HCT116 (cell line): ENCODE results near the gene GOLGA1. TPM values are rescaled to one million over a fixed set of nuclear protein-coding genes. Genes with fewer than 3 reads are reported as not detected.

Experiments used
- ATAC-seq: fragments of 200-7000 bp; cut with Tn5 transposase; 2 replicates; pipeline ENCODE4 v1.9.1; 2020; ENCODE audit warnings: mild to moderate bottlenecking, moderate library complexity
- BruUV-seq: library from RNA; stranded (reverse); fragments of 400-500 nt; replicated peaks from 2 replicates; lab custom pipeline; 2021; lab: Mats Ljungman, UMichigan
- CTCF ChIA-PET: fragments of 300-600 bp; sonication (Branson Sonifier 250); formaldehyde crosslinking; loops from one replicate; lab custom pipeline; 2021; ENCODE audit warnings: antibody characterized with exemption; lab: Charles Lee
- POLR2A ChIA-PET: fragments of 300-600, 350-600 bp; sonication (Branson Sonifier 250); formaldehyde crosslinking; loops from one replicate; lab custom pipeline; 2021; ENCODE audit warnings: antibody characterized with exemption; lab: Charles Lee
- RAD21 ChIA-PET, 2 experiments: fragments of 300-600 bp; sonication (Branson Sonifier 250); formaldehyde crosslinking; loops; one replicate each; lab custom pipeline; 2023; ENCODE audit warnings: low total read pairs in 2 of 2; ENCODE audit not compliant: uncharacterized antibody in 2 of 2, unreplicated experiment in 2 of 2, low non-redundant PET in 1 of 2; lab: Charles Lee
- DNase-seq: peaks from one replicate; pipeline ENCODE4 v3.0.0-alpha.2; 2010; ENCODE audit warnings: low read depth, low spot score
- H2AFZ ChIP-seq: fragments of 200-600 bp; shearing (Covaris generic), sonication (generic); 2 replicates; pipeline ENCODE4 v1.6.1; 2017; ENCODE audit warnings: low read depth, mixed run types, mixed read lengths, antibody characterized with exemption, low read length; ENCODE audit not compliant: poor library complexity, severe bottlenecking
- H3K27ac ChIP-seq: 2 replicates; pipeline ENCODE4 v1.5.1; 2012; ENCODE audit warnings: low read depth, low read length
- H3K27me3 ChIP-seq: fragments of 200-600 bp; sonication (generic); 2 replicates; pipeline ENCODE4 v1.6.1; 2016; ENCODE audit warnings: mixed run types, low read length, mixed read lengths; ENCODE audit not compliant: insufficient read depth
- H3K36me3 ChIP-seq, 2 experiments: fragments of 200-500 bp in 1 of 2; fragments of 200-600 bp in 1 of 2; sonication (Bioruptor generic) in 1 of 2; sonication (generic) in 1 of 2; 2 replicates each; pipeline versions ENCODE4 v1.5.1 to v1.6.1; 2014 to 2016; ENCODE audit warnings: low read length in 2 of 2, inconsistent platforms in 1 of 2, mixed read lengths in 1 of 2, mixed run types in 1 of 2; ENCODE audit not compliant: insufficient read depth in 2 of 2, control insufficient read depth in 1 of 2
- H3K4me1 ChIP-seq, 2 experiments: fragments of 200-600 bp in 1 of 2; sonication (generic) in 1 of 2; 2 replicates each; pipeline versions ENCODE4 v1.5.1 to v1.6.1; 2012 to 2017; ENCODE audit warnings: low read length in 2 of 2, inconsistent platforms in 1 of 2, mild to moderate bottlenecking in 1 of 2, mixed read lengths in 1 of 2, mixed run types in 1 of 2, moderate library complexity in 1 of 2; ENCODE audit not compliant: insufficient read depth in 2 of 2, control insufficient read depth in 1 of 2
- H3K4me2 ChIP-seq: fragments of 200-600 bp; sonication (generic); 2 replicates; pipeline ENCODE4 v1.6.1; 2017; ENCODE audit warnings: mixed run types, low read length, mixed read lengths
- H3K4me3 ChIP-seq, 2 experiments: fragments of 200-600 bp in 1 of 2; sonication (generic) in 1 of 2; replicated peaks in 1 of 2; 2 replicates each; pipeline ENCODE4 v1.5.1; 2011 to 2016; ENCODE audit warnings: low read length in 2 of 2, control low read depth in 1 of 2, low read depth in 1 of 2, mild to moderate bottlenecking in 1 of 2, mixed read lengths in 1 of 2, mixed run types in 1 of 2
- H3K79me2 ChIP-seq: fragments of 200-600 bp; sonication (generic); 2 replicates; pipeline ENCODE4 v1.6.1; 2017; ENCODE audit warnings: mild to moderate bottlenecking, mixed run types, low read length, moderate library complexity, mixed read lengths; ENCODE audit not compliant: insufficient read depth
- H3K9ac ChIP-seq: fragments of 200-600 bp; sonication (generic); 2 replicates; pipeline ENCODE4 v1.6.1; 2016; ENCODE audit warnings: low read length, mixed read lengths
- H3K9me2 ChIP-seq: fragments of 200-600 bp; sonication (generic), shearing (Covaris generic); 2 replicates; pipeline ENCODE4 v1.6.1; 2017; ENCODE audit warnings: mixed run types, mild to moderate bottlenecking, moderate library complexity; ENCODE audit not compliant: insufficient read depth
- H3K9me3 ChIP-seq, 2 experiments: fragments of 200-500 bp in 1 of 2; fragments of 200-600 bp in 1 of 2; sonication (Bioruptor generic) in 1 of 2; sonication (generic) in 1 of 2; 2 replicates each; pipeline ENCODE4 v1.6.1; 2014 to 2017; ENCODE audit warnings: low read length in 2 of 2, mixed read lengths in 2 of 2, inconsistent platforms in 1 of 2, low read depth in 1 of 2, mild to moderate bottlenecking in 1 of 2, mixed run types in 1 of 2, moderate library complexity in 1 of 2; ENCODE audit not compliant: control insufficient read depth in 1 of 2, insufficient read depth in 1 of 2
- H4K20me1 ChIP-seq: fragments of 200-600 bp; sonication (generic), shearing (Covaris generic); 2 replicates; pipeline ENCODE4 v1.6.1; 2017; ENCODE audit warnings: mixed run types, mild to moderate bottlenecking, moderate library complexity; ENCODE audit not compliant: insufficient read depth
- ATF3 ChIP-seq: IDR thresholded peaks from 2 replicates; pipeline ENCODE4 v1.6.1; 2012
- CBX3 ChIP-seq: IDR thresholded peaks from 2 replicates; pipeline ENCODE4 v1.6.1; 2012; ENCODE audit warnings: low read depth
- EGR1 ChIP-seq: IDR thresholded peaks from 2 replicates; pipeline ENCODE4 v1.6.1; 2012; ENCODE audit warnings: low read depth
- ELF1 ChIP-seq: IDR thresholded peaks from 2 replicates; pipeline ENCODE4 v1.6.1; 2012; ENCODE audit warnings: low read depth, borderline replicate concordance
- EZH2 ChIP-seq: fragments of 200-600 bp; sonication (generic); IDR thresholded peaks from 2 replicates; pipeline ENCODE4 v1.6.1; 2017; ENCODE audit warnings: antibody characterized with exemption, mixed run types
- EZH2phosphoT487 ChIP-seq: fragments of 200-600 bp; IDR thresholded peaks from 2 replicates; pipeline ENCODE4 v1.6.1; 2018; ENCODE audit warnings: antibody characterized with exemption, borderline replicate concordance
- POLR2A ChIP-seq: IDR thresholded peaks from 2 replicates; pipeline ENCODE4 v1.7.0; 2011; ENCODE audit warnings: borderline replicate concordance; ENCODE audit not compliant: insufficient read depth, insufficient read length; ENCODE audit errors: extremely low read depth
- REST ChIP-seq: IDR thresholded peaks from 2 replicates; pipeline ENCODE4 v1.6.1; 2012; ENCODE audit warnings: low read depth
- ZFX ChIP-seq: fragments of 450-650 bp; IDR thresholded peaks from 2 replicates; pipeline ENCODE4 v1.6.1; 2017
- intact Hi-C: fragments of 100-400 bp; cut with micrococcal nuclease; formaldehyde crosslinking; loops from 2 replicates; pipeline ENCODE4 v1.10.0; 2022
- total RNA-seq: library from RNA; stranded (reverse); gene quantifications from one replicate; pipeline ENCODE4 v1.2.1, GENCODE V29; 2021; ENCODE audit not compliant: unreplicated experiment
- TF ChIP-seq, protein P1 (sequence below), 3 experiments: fragments of 200-600 bp in 1 of 3; sonication (generic) in 1 of 3; IDR thresholded peaks in 2 of 3; conservative IDR thresholded peaks in 1 of 3; 2 replicates each; pipeline ENCODE4 v1.5.1; 2012 to 2017; ENCODE audit warnings: low read depth in 2 of 3, low read length in 2 of 3, antibody characterized with exemption in 1 of 3, borderline replicate concordance in 1 of 3, control low read depth in 1 of 3, mild to moderate bottlenecking in 1 of 3, mixed read lengths in 1 of 3, mixed run types in 1 of 3, moderate library complexity in 1 of 3; ENCODE audit not compliant: insufficient read depth in 1 of 3

Gene GOLGA1
- total RNA-seq, 1 experiment from 2014 or later: 13.1 TPM

- TF ChIP-seq REST (no peak), ATF3 (no peak), EZH2 (no peak), CBX3 (no peak), EZH2phosphoT487 (no peak)
- TF ChIP-seq, protein P1, sequence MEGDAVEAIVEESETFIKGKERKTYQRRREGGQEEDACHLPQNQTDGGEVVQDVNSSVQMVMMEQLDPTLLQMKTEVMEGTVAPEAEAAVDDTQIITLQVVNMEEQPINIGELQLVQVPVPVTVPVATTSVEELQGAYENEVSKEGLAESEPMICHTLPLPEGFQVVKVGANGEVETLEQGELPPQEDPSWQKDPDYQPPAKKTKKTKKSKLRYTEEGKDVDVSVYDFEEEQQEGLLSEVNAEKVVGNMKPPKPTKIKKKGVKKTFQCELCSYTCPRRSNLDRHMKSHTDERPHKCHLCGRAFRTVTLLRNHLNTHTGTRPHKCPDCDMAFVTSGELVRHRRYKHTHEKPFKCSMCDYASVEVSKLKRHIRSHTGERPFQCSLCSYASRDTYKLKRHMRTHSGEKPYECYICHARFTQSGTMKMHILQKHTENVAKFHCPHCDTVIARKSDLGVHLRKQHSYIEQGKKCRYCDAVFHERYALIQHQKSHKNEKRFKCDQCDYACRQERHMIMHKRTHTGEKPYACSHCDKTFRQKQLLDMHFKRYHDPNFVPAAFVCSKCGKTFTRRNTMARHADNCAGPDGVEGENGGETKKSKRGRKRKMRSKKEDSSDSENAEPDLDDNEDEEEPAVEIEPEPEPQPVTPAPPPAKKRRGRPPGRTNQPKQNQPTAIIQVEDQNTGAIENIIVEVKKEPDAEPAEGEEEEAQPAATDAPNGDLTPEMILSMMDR (IDR thresholded peaks at IDR 0.05 in 2 of 3, conservative IDR thresholded peaks at IDR 0.05 in 1 of 3; ENCODE audit: borderline replicate concordance in 1 of 3, insufficient read depth in 1 of 3, low read depth in 2 of 3, low read length in 2 of 3): no peak
- TF ChIP-seq, all 23 proteins: peak for 0
Observed at GRCh38 chr9:124964604-124965003, 23.7 kb upstream of the GOLGA1 start (continued).

- Histone ChIP-seq H3K4me3 (no peak overlapping the region), H3K36me3 (no peaks in the 10 kb centered on the region), H3K9me3 (no peaks in the 10 kb centered on the region), H2AFZ (no peak overlapping the region), H3K79me2 (no peaks in the 10 kb centered on the region), H4K20me1 (no peaks in the 10 kb centered on the region), H3K27me3 (no peaks in the 10 kb centered on the region), H3K27ac (no peak overlapping the region), H3K9ac (no peak overlapping the region), H3K4me1 (no peaks in the 10 kb centered on the region), H3K9me2 (no peaks in the 10 kb centered on the region), H3K4me2 (no peak overlapping the region)
- intact Hi-C loops: no loop called here
- RAD21 ChIA-PET: no interaction called here
- no peak for DNase-seq
- ATAC-seq: no peak
- POLR2A ChIA-PET: no interaction called here
- no TSS peak for BruUV-seq
- TF ChIP-seq ELF1 (no peak), CBX3 (no peak), POLR2A (no peak), EGR1 (no peak), ZFX (no peak)
- TF ChIP-seq, protein P1 (IDR thresholded peaks at IDR 0.05 in 2 of 3, conservative IDR thresholded peaks at IDR 0.05 in 1 of 3; ENCODE audit: borderline replicate concordance in 1 of 3, insufficient read depth in 1 of 3, low read depth in 2 of 3, low read length in 2 of 3): no peak
- CTCF ChIA-PET: no interaction called here
Observed at GRCh38 chr9:124964056-124964455, 23.2 kb upstream of the GOLGA1 start.
